AG09319 (cell line): ENCODE results near the gene ASF1A.

Experiments
- DNase-seq: peaks from one replicate; pipeline ENCODE4 v3.0.0-alpha.2; 2010; ENCODE audit warnings: low read depth; ENCODE audit errors: extremely low read depth
- TF ChIP-seq, protein P1 (sequence below): IDR thresholded peaks from 2 replicates; pipeline ENCODE4 v1.5.1; 2011; ENCODE audit warnings: low read depth, mild to moderate bottlenecking, inconsistent platforms, low read length, moderate library complexity

The ASF1A gene

GRCh38 chr6:118930680-118931079 lies 36.7 kb downstream of the ASF1A start:
- no peak for DNase-seq
- TF ChIP-seq, protein P1, sequence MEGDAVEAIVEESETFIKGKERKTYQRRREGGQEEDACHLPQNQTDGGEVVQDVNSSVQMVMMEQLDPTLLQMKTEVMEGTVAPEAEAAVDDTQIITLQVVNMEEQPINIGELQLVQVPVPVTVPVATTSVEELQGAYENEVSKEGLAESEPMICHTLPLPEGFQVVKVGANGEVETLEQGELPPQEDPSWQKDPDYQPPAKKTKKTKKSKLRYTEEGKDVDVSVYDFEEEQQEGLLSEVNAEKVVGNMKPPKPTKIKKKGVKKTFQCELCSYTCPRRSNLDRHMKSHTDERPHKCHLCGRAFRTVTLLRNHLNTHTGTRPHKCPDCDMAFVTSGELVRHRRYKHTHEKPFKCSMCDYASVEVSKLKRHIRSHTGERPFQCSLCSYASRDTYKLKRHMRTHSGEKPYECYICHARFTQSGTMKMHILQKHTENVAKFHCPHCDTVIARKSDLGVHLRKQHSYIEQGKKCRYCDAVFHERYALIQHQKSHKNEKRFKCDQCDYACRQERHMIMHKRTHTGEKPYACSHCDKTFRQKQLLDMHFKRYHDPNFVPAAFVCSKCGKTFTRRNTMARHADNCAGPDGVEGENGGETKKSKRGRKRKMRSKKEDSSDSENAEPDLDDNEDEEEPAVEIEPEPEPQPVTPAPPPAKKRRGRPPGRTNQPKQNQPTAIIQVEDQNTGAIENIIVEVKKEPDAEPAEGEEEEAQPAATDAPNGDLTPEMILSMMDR: no peak; the same call in 1 of the 2 replicates

DNA sequence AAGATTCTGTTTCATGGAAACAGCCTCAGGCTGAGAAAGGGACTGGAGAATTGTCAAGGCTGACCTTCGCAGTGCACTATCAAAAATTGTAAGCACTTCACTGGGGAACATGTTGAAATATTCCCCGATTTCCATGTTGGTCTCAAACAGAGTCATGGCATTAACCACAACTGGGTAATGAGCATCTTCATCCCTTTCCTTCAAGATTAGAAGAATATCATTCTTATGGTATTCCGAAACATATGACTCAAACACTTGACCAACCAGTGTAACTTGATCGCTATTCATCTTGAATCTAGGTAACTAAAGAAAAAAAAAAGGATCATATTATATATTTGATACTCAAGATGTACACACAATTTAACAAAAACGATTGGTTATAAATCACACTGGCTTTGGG lies 37.5 kb downstream of the ASF1A start:
- TF ChIP-seq, protein P1: no peak
- DNase-seq: no peak

GRCh38 chr6:118932421-118932820 lies 38.5 kb downstream of the ASF1A start:
- DNase-seq: no peak
- TF ChIP-seq, protein P1: no peak

- DNase-seq: no peak
- TF ChIP-seq, protein P1: no peak
These were observed 40.0 kb downstream of the ASF1A start for GRCh38 chr6:118933855-118934460.

DNA sequence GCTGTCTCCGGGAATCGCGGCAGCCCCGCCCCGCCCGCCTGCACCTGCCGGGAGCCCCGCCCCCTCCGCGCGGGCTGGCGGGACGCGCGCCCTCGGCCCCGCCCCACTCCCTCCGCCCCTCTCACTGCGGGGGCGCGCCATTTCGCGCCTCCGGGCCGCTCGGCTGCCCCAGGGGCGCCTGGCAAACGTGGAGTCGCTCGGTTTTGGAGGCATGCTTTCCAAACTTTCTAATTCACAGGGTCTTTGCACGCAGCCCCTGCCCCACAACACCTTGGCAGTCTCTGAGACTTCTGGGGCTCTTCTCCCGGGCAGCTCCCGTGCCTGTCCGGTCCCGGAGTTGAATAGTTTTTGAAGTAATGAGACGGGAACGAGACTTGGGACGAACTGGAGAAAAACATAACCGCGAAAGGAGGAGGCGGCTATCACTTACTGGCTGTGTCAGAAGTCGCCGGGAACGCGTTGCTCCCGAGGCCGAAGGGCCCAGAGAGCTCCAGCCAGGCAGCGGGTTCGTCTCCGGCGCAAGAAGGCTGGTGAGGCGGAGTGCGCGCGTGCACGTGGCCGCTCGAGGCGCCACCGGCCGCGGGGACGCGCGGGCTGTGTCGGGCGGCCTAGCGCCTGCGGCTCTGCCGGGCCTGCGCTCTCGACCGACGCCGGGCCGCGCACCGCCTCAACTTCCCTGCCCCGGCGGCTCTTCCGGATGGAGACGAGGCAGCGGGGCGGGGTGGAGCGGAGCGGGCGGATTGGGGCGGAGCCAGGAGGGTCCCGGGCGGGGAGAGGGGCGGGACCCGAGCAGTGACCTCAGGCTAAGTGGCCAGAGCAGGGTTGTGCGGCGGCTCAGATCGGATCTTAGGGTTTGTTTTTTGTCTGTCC lies 40.7 kb downstream of the ASF1A start, which contains the start of gene MCM9:
Gene MCM9, minus strand, starts transcription at position 699 of the 870 bp plus-strand sequence. CDS start 3,436 bp downstream, outside the sequence.
- TF ChIP-seq, protein P1: no peak
- DNase-seq: peak; percentile 44

DNA sequence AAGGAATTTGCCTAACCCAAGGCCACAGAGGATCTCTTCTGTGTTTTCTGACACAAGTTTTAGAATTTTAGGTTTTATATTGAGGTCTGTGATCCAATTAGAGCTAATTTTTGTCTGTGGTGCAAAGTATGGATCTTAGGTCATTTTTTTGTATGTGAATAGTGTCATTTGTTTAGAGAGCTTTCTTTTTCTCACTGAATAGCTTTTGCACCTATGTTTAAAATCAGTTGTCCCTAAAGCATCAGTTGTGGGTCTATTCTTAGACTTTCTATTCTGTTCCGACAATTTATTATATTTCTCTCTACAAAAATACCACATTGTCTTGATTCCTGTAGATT lies 41.3 kb downstream of the ASF1A start:
- TF ChIP-seq, protein P1: no peak
- DNase-seq: no peak
